ENCODE results near the gene SH3YL1. TPM values are rescaled to one million over a fixed set of nuclear protein-coding genes. Genes with fewer than 3 reads are reported as not detected.

Gene SH3YL1
- polyA plus RNA-seq, 2 of the 4 experiments (the other 2 are of a cell fraction): 12.8 to 23.9 TPM

DNA sequence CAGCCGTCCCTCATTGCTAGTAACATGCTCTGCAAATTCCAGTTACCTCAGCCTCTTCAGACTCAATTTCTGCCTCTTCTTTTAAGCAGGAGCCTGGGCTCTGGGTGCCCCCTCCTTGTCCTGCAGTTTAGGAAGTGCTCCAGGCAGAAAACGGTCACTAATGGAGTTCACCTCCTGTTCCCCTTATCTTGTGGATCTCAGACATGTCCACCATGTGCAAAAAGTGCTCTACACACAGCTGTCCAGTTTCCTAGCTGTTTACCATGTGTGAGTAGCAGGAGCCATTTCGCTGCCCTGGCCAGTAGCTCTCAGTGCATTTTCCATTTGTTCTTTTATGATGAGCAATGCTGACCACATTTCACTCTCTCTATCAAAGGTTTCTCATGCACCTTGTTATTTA is 4.9 kb downstream of the SH3YL1 start:
- WGBS (ENCODE audit: missing lambda C conversion rate): 92% methylated on average over 3 of the region's 3 CpGs
- ChIA-PET POLR2A (no interaction called here), CTCF (no interaction called here)
- Histone ChIP-seq H3K9me3 (peaks cover 84% of the 10 kb centered on the region), H3K4me3 (no peak overlapping the region), H3K4me1 (peaks cover 2% of the 10 kb centered on the region; the same call in 1 of the 3 replicates), H3K4me2 (no peak overlapping the region), H3K27ac (no peak overlapping the region)
- no peak for ATAC-seq
- no peak for FAIRE-seq
- no peak for TF ChIP-seq SREBF2 (IDR thresholded peaks at IDR 0.05)
- TF ChIP-seq CBX8 (IDR thresholded peaks at IDR 0.05): no peak
- TF ChIP-seq GATA3 (IDR thresholded peaks at IDR 0.05; ENCODE audit: borderline replicate concordance): no peak
- TF ChIP-seq, protein P1, sequence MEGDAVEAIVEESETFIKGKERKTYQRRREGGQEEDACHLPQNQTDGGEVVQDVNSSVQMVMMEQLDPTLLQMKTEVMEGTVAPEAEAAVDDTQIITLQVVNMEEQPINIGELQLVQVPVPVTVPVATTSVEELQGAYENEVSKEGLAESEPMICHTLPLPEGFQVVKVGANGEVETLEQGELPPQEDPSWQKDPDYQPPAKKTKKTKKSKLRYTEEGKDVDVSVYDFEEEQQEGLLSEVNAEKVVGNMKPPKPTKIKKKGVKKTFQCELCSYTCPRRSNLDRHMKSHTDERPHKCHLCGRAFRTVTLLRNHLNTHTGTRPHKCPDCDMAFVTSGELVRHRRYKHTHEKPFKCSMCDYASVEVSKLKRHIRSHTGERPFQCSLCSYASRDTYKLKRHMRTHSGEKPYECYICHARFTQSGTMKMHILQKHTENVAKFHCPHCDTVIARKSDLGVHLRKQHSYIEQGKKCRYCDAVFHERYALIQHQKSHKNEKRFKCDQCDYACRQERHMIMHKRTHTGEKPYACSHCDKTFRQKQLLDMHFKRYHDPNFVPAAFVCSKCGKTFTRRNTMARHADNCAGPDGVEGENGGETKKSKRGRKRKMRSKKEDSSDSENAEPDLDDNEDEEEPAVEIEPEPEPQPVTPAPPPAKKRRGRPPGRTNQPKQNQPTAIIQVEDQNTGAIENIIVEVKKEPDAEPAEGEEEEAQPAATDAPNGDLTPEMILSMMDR (IDR thresholded peaks at IDR 0.05): no peak
- TF ChIP-seq RARB (CRISPR knock-in tag; IDR thresholded peaks at IDR 0.05): no peak
- no peak for DNase-seq (ENCODE audit: low read depth in 1 of 2, low spot score in 1 of 2)

DNA sequence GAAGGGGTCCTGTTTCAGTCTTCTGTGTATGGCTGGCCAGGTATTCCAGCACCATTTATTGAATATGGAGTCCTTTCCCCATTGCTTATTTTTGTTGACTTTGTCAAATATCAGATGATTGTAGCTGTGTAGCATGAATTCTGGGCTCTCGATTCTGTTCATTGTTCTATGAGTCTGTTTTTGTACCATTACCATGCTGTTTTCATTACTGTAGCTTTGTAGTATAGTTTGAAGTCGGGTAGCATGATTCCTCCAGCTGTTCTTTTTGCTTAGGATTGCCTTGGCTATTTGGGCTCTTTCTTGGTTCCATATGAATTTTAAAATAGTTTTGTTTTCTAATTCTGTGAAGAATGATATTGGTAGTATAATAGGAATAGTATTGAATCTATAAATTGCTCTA is 6.0 kb downstream of the SH3YL1 start:
- Histone ChIP-seq H3K4me1 (no peaks in the 10 kb centered on the region), H3K9me3 (peaks cover 73% of the 10 kb centered on the region), H3K27ac (no peak overlapping the region), H3K4me2 (no peak overlapping the region), H3K4me3 (no peak overlapping the region)
- ATAC-seq: no peak
- FAIRE-seq: no peak
- POLR2A ChIA-PET: no interaction called here
- CTCF ChIA-PET: interaction anchor here (1.0 to 2.0 kb wide), 3 partner anchors 10 to 32 kb away, joined by 3 to 8 read pairs (median 4); no protein-coding TSS in a partner anchor
- no peak for TF ChIP-seq BHLHE40 (IDR thresholded peaks at IDR 0.05; ENCODE audit: low read depth, low read length)
- WGBS (ENCODE audit: missing lambda C conversion rate): 70% methylated on average over 2 of the region's 2 CpGs
- no peak for DNase-seq (ENCODE audit: low read depth in 1 of 2, low spot score in 1 of 2)

DNA sequence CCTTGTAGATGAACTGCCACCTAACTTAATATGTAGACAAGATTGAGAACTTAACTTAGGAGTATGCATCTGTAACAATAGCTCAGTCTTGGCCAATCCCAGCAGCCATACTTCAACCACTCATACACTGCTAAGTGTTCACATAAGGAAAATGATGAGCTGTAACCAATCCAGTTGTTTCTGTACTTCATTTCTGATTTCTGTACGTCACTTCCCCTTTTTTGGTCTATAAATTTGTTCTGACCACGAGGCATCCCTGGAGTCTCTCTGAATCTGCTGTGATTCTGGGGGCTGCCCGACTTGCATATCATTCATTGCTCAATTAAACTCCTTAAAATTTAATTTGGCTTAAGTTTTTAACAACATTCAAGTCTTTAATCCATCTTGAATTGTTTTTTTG is 6.4 kb downstream of the SH3YL1 start:
- DNase-seq (ENCODE audit: low read depth in 1 of 2, low spot score in 1 of 2) (no peak), ATAC-seq (no peak), FAIRE-seq (no peak)
- no peak overlapping the region for H3K4me3 ChIP-seq
- H3K27ac ChIP-seq: no peak overlapping the region
- peaks cover 69% of the 10 kb centered on the region for H3K9me3 ChIP-seq
- ChIA-PET CTCF (interaction anchor here (1.0 to 2.0 kb wide), 3 partner anchors 10 to 33 kb away, joined by 3 to 8 read pairs (median 4); no protein-coding TSS in a partner anchor), POLR2A (no interaction called here)
- TF ChIP-seq, protein P2, sequence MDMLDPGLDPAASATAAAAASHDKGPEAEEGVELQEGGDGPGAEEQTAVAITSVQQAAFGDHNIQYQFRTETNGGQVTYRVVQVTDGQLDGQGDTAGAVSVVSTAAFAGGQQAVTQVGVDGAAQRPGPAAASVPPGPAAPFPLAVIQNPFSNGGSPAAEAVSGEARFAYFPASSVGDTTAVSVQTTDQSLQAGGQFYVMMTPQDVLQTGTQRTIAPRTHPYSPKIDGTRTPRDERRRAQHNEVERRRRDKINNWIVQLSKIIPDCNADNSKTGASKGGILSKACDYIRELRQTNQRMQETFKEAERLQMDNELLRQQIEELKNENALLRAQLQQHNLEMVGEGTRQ (IDR thresholded peaks at IDR 0.05): no peak
- TF ChIP-seq NFE2L2 (conservative IDR thresholded peaks at IDR 0.05; ENCODE audit: low read length) (no peak), NR3C1 (IDR thresholded peaks at IDR 0.05) (no peak), GATA3 (IDR thresholded peaks at IDR 0.05; ENCODE audit: borderline replicate concordance) (no peak), PHF8 (IDR thresholded peaks at IDR 0.05; ENCODE audit: borderline replicate concordance, low read depth) (no peak), EP300 (IDR thresholded peaks at IDR 0.05) (no peak), EHMT2 (IDR thresholded peaks at IDR 0.05; ENCODE audit: low read depth) (no peak), CBX2 (IDR thresholded peaks at IDR 0.05; ENCODE audit: borderline replicate concordance, low read depth) (no peak)
- TF ChIP-seq, protein P3, sequence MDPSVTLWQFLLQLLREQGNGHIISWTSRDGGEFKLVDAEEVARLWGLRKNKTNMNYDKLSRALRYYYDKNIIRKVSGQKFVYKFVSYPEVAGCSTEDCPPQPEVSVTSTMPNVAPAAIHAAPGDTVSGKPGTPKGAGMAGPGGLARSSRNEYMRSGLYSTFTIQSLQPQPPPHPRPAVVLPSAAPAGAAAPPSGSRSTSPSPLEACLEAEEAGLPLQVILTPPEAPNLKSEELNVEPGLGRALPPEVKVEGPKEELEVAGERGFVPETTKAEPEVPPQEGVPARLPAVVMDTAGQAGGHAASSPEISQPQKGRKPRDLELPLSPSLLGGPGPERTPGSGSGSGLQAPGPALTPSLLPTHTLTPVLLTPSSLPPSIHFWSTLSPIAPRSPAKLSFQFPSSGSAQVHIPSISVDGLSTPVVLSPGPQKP (IDR thresholded peaks at IDR 0.05; ENCODE audit: low read depth, low read length): no peak
- H3K4me1 ChIP-seq: no peaks in the 10 kb centered on the region
- 56% methylated on average over 3 of the region's 3 CpGs for WGBS (ENCODE audit: missing lambda C conversion rate)
- H3K4me2 ChIP-seq: no peak overlapping the region

DNA sequence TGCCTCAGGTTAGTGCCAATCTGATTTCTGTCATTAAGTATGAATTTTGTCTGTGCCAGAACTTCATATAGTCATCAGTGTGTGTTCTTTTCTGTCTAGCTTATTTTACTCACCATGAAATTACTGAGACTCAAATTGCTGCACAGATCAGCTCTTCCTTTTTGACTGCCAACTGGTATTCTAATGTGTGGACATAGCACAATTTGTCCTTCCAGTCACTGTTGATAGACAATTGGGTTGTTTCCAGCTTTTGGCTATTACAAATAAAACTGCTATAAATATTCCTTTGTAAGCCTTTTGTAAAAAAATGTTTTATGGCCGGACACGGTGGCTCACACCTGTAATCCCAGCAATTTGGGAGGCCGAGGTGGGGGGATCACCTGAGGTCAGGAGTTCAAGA is 7.7 kb downstream of the SH3YL1 start:
- FAIRE-seq (no peak), DNase-seq (ENCODE audit: low read depth in 1 of 2, low spot score in 1 of 2) (no peak), ATAC-seq (no peak)
- 79% methylated on average over 3 of the region's 3 CpGs for WGBS (ENCODE audit: missing lambda C conversion rate)
- no peak overlapping the region for H3K4me2 ChIP-seq
- no peaks in the 10 kb centered on the region for H3K4me1 ChIP-seq
- CTCF ChIA-PET: interaction anchor here (2.0 kb wide), 1 partner anchor 9 kb away, joined by 8 read pairs; no protein-coding TSS in a partner anchor
- no peak overlapping the region for H3K4me3 ChIP-seq
- peaks cover 60% of the 10 kb centered on the region for H3K9me3 ChIP-seq
- no peak overlapping the region for H3K27ac ChIP-seq
- POLR2A ChIA-PET: no interaction called here
- TF ChIP-seq, protein P4, sequence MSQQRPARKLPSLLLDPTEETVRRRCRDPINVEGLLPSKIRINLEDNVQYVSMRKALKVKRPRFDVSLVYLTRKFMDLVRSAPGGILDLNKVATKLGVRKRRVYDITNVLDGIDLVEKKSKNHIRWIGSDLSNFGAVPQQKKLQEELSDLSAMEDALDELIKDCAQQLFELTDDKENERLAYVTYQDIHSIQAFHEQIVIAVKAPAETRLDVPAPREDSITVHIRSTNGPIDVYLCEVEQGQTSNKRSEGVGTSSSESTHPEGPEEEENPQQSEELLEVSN (IDR thresholded peaks at IDR 0.05; ENCODE audit: borderline replicate concordance, low read depth): no peak
- TF ChIP-seq, protein P5, sequence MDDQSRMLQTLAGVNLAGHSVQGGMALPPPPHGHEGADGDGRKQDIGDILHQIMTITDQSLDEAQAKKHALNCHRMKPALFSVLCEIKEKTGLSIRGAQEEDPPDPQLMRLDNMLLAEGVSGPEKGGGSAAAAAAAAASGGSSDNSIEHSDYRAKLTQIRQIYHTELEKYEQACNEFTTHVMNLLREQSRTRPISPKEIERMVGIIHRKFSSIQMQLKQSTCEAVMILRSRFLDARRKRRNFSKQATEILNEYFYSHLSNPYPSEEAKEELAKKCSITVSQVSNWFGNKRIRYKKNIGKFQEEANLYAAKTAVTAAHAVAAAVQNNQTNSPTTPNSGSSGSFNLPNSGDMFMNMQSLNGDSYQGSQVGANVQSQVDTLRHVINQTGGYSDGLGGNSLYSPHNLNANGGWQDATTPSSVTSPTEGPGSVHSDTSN (IDR thresholded peaks at IDR 0.05): no peak
- no peak for TF ChIP-seq CBX2 (IDR thresholded peaks at IDR 0.05; ENCODE audit: borderline replicate concordance, low read depth)
- no peak for TF ChIP-seq ZNF302 (CRISPR knock-in tag; IDR thresholded peaks at IDR 0.05)
- TF ChIP-seq SMC3 (IDR thresholded peaks at IDR 0.05): no peak
- no peak for TF ChIP-seq RNF2 (IDR thresholded peaks at IDR 0.05; ENCODE audit: borderline replicate concordance, low read depth)
- no peak for TF ChIP-seq EP300 (IDR thresholded peaks at IDR 0.05)
- TF ChIP-seq TFCP2L1 (CRISPR knock-in tag; IDR thresholded peaks at IDR 0.05): no peak
- TF ChIP-seq CHD2 (IDR thresholded peaks at IDR 0.05; ENCODE audit: low read length, partially characterized antibody): no peak
- TF ChIP-seq JUN (IDR thresholded peaks at IDR 0.05): no peak
- no peak for TF ChIP-seq BHLHE40 (IDR thresholded peaks at IDR 0.05; ENCODE audit: low read depth, low read length)
- TF ChIP-seq RARB (CRISPR knock-in tag; IDR thresholded peaks at IDR 0.05): no peak
- no peak for TF ChIP-seq MYC (IDR thresholded peaks at IDR 0.05; ENCODE audit: borderline replicate concordance, low read length)
- no peak for TF ChIP-seq FOSL2 (IDR thresholded peaks at IDR 0.05)
- no peak for TF ChIP-seq FOSL2 (CRISPR knock-in tag; IDR thresholded peaks at IDR 0.05)
- no peak for TF ChIP-seq HOXB5 (CRISPR knock-in tag; IDR thresholded peaks at IDR 0.05)
